ENCODE data around the gene HRCT1.
"Not testable (repeated sequence)": the region's sequence is repeated elsewhere in the genome, so short reads cannot be mapped to it uniquely, and the experiment has no call there.

HRCT1 gene

DNA sequence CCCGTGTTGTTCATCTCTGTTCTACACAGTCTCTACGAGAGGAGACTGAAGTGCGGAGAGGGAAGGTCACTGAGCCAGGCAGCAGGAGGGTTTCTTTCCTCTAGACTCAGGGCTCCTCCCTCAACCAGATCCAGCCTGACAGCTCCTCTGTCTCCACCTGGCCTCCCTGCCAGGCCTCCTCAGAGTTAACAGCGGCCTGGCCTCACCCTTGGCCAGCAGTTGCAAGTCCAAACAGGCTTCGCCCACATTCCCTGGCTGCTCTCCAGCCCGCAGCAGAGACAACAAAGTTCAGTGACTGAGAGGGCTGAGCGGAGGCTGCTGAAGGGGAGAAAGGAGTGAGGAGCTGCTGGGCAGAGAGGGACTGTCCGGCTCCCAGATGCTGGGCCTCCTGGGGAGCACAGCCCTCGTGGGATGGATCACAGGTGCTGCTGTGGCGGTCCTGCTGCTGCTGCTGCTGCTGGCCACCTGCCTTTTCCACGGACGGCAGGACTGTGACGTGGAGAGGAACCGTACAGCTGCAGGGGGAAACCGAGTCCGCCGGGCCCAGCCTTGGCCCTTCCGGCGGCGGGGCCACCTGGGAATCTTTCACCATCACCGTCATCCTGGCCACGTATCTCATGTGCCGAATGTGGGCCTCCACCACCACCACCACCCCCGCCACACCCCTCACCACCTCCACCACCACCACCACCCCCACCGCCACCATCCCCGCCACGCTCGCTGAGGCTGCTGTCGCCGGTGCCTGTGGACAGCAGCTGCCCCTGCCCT, at the start of gene HRCT1:
Gene HRCT1, plus strand, starts transcription at position 291 of the 768 bp plus-strand sequence. Its CDS starts 86 bp downstream, at position 377.
- in situ Hi-C loops (cut with HindIII; ENCODE audit: low sequenced_read_pairs), result loop anchor here (5.0 kb wide), 1 partner anchor 99 kb away; no protein-coding TSS in a partner anchor

DNA sequence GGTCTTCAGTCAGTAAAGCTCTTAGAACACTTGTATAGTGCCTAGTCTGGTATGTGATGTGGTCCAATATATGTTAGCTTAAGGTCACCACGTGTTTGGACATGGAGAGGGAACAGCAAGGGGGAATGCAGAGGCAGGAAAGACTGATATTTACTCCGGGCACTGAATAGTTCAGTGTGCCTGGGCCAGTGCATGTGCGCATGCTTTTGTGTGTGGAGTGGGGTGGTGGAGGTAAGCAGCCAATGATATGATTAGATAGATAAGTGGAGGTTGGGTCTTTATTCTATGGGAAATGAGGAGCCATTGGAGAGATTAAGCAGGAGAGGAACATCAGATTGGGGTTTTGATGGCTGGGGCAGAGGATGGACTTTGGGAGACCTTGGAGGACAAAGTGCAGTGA, 49.8 kb upstream of the HRCT1 start:
- in situ Hi-C loops (cut with HindIII; ENCODE audit: low sequenced_read_pairs), result no loop called here

DNA sequence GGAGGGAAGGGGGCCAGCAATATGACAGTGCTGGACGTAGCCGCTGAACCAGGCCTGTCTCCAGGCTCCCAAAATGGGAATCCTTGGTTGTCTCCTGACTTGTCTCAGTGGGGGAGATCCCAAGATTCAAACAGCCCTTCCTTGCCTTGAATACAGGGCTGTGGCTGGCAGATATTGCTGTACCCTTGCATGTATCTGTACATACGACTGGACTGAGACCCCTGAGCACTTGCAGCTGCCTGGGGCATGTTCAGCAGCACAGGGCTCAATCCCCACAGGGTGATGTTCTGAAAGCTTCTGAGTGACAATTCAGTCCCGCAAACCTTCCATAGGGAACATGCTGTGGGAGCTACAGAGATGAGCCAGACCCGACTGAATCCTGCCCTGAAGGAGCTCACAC, 49.1 kb upstream of the HRCT1 start:
- in situ Hi-C loops (cut with HindIII; ENCODE audit: low sequenced_read_pairs), result no loop called here

DNA sequence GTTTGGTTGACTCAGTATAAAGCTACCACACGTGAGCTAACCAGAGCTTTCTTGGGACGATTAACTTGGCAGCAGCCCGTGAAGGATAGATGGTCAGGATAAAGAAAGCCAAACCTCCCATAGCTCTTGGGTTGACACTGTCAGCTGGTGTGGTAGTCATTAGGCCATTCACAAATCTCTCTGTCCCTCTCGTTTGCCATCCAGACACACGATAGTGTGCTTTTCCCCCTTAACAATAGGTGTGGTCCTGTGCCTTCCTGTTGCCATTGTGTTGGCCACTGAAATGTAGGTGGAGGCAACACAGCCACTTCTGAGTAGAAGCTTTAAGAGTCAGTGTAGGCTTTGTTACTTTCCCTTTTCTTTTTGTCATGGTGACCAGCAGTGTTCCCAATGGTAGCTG, 47.5 kb upstream of the HRCT1 start:
- in situ Hi-C loops (cut with HindIII; ENCODE audit: low sequenced_read_pairs), result no loop called here

DNA sequence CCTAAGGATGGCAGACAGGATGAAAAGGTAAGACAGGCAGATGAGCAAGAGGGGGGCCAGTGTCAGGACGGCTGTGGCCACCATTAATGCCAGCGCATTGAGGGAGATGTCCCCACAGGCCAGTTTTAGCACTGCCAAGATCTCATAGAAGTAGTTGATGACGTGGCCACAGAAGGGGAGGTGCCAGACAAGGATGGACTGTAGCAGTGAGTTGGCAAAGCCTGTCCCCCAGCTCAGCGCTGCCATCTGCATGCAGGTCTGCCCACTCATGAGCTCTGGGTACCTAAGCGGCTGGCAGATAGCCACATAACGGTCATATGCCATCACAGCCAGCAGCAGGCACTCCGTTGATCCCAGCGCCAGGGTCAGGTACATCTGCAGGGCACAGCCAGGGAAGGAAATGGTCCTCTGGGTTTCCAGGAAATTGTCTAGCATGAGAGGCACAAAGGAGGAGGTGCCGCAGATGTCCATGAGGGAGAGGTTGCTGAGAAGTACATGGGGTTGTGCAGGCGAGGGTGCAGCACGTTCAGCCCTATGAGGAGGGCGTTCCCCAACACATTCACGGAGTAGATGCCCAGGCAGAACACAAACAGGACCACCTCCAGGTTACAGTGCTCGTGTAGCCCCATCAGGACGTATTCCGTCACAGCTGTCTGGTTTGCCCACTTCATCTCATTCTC, 46.6 kb upstream of the HRCT1 start:
- in situ Hi-C loops (cut with HindIII; ENCODE audit: low sequenced_read_pairs), result no loop called here

DNA sequence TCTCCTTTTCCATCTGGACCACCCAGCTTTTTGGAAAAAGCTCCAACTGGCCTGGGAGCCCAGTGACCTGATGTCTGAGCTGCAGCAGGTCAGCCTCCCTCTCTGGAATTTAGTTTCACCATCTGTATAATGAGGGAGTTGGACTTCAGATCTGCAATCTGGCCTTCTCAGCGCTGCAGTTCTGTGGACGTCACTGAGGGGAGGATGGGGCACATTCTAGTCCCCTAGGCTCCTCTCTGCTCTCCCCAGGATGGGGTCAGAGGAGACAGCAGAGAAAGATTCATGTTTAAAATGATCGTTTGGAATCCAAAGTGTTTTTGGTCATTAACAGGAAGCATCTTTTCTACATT, 46.0 kb upstream of the HRCT1 start:
- in situ Hi-C loops (cut with HindIII; ENCODE audit: low sequenced_read_pairs), result loop anchor here (10.0 kb wide), 1 partner anchor 115 kb away; the partner anchor contains the start of genes GBA2 and RGP1

DNA sequence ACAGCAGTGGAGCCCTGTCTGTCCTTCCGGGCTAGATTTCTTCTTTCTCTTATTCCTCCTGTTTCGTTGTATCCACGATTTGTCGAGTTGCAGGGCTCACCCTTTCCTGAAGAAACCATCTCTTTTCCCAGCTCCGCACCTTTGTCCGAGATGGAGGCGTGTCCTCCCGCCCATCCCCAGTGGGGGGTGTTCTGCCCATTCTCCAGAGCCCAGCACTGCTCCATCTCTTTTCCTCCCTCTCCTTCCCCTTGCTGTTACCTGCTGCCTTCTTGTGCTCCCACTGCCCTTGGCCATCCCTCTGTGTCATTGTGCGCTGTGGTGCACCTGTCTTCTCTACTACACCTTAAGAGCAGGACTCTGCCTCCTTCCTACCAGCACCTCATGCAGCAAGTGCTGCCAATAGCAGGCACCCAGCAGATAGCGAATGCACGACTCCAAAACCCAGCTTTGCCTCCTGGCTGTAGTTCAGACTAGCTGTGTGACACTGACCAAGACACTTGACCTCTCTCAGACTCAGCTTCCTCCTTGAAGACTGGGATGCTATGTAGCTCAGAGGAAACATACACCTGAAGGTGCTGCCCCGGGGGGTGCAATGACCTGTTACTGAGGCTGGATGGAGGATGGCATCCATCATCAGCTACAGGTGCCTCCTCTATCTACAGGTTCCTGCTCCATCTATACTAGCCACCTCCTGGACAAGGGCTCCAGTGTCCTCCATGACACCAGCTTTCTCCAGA, 44.7 kb upstream of the HRCT1 start:
- in situ Hi-C loops (cut with HindIII; ENCODE audit: low sequenced_read_pairs), result loop anchor here (10.0 kb wide), 1 partner anchor 117 kb away; the partner anchor contains the start of genes GBA2 and RGP1

DNA sequence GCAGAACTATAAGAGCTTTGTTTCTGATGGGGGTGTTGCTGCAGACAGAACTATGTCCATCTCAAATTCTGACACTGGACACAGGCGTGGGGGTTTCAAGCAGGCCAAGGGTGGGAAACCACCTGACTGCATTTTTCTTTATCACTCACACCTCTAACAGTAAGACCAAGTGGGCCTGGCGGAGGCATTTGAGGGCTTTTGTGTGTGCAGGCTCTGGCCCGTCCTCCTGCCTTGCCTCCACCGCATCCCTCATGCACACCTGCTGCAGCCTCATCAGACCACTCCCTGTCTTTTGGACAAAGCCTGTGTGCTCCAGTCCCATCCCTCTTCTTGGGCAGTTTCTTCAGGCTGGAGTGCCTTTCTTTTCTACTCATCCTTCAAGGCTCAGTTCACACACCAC, 43.7 kb upstream of the HRCT1 start:
- in situ Hi-C loops (cut with HindIII; ENCODE audit: low sequenced_read_pairs), result loop anchor here (10.0 kb wide), 1 partner anchor 118 kb away; the partner anchor contains the start of genes GBA2 and RGP1

DNA sequence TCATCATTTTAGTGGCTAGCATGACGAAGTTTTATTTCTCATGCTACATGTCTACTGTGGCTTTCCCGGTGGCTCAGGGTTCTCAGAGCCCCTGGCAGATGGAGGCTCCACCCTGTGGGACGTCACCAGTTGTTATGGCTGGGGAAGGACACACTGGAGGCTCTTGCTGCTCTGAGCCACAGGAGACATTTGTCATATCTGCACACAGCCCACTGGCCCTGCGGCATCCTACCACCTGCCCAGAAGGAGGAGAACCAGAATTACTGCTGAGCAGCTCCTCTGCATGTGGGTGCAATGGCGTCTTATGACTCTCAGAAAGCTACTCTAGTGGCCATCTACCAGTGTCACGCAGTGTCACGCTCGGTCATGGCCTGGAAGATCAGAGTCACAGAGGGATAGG, 42.4 kb upstream of the HRCT1 start:
- in situ Hi-C loops (cut with HindIII; ENCODE audit: low sequenced_read_pairs), result loop anchor here (10.0 kb wide), 1 partner anchor 119 kb away; the partner anchor contains the start of genes GBA2 and RGP1

DNA sequence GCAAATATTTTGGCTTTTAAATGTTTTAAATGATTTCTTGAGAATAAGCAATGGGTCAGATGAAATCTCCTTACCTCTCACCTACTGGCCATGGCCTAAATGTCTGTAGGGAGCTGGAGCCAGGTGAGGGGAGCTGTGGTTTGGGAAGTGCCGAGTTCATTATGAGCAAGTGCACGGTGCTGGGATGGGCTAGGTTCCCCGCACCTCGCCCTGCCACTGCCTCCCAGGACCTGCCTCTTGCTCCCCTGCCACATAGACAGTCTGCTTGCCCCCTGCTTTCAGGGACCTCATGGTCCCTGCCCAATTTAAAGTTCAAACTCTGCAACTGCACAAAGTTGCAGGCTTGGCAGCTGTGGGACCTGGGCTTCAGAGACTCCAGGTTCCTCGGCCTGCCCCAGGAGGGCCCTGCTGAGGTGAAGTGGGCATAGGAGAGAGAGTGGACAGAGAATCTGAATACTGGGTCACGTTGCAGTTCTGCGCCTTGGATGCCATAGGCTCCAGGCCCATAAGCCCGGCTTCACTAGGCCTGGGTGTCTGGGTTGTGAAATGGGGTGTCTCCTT, 41.2 kb upstream of the HRCT1 start:
- in situ Hi-C loops (cut with HindIII; ENCODE audit: low sequenced_read_pairs), result loop anchor here (5.0 to 10.0 kb wide), 3 partner anchors 37 to 120 kb away; partner anchors contain the start of genes FAM221B, GBA2, RGP1 and TMEM8B

DNA sequence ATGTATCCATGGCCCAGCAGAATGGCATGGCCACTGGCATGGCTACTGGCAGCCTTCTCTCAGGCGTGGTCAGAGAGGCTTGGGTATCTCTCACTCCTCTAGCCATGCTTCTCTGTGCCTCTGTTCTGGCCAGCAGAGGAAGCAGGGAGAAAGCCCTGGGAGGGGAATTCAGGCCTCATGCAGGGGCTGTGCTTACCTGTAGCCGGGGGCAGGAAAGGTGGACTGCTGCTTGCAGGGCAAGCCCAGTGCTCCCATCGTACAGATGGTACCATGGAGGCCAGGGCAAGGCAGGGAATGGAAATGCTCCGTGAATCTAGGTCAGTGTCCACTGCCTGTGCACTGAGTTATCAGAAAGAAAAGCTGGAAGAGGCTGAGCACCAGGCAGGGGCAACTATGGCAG, 38.5 kb upstream of the HRCT1 start:
- in situ Hi-C loops (cut with HindIII; ENCODE audit: low sequenced_read_pairs), result loop anchor here (5.0 to 10.0 kb wide), 3 partner anchors 40 to 123 kb away; partner anchors contain the start of genes FAM221B, GBA2, RGP1 and TMEM8B

DNA sequence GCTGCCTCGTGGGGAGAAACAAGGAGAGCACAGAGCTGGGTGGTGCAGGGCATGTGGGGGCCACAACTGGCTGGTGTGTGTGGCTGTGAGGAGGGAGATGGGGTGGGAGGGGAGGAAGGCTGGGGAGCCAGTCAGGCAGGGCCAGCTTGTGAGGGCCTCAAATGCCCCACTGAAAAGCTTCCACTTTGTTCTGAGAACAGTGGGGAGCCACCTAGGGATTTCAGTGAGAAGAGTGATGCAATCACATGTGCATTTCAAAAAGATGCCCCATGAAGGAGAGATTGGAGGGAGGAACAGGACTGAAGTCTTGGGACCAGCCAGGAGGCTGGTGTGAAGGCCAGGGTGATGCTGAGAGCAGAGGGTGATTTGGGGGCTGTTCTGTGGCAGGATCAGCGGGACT, 37.1 kb upstream of the HRCT1 start:
- in situ Hi-C loops (cut with HindIII; ENCODE audit: low sequenced_read_pairs), result loop anchor here (5.0 to 10.0 kb wide), 3 partner anchors 42 to 124 kb away; partner anchors contain the start of genes FAM221B, GBA2, RGP1 and TMEM8B

DNA sequence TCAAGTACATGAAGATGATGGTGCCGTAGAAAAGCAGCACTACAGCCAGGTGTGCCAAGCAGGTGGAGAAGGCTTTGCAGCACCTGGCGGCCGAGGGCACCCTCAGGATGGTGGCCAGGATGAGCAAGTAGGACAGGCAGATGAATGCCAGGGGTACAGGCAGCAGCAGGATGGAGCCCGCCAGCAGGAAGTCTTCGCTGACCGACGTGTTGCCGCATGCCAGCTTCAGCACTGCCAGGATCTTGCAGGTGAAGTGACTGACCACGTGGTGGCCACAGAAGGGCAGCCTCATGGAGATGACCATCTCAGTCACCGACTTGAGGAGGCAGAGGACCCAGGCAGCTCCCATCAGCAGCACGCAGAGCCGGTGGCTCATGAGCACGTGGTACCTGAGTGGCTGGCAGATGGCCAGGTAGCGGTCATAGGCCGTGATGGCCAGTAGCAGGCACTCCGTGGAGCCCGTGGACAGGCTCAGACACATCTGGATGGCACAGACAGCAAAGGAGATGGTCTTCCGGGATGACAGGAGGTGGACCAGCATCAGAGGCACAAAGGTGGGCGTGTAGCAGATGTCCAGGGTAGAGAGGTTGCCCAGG, 36.3 kb upstream of the HRCT1 start:
- in situ Hi-C loops (cut with HindIII; ENCODE audit: low sequenced_read_pairs), result loop anchor here (5.0 to 10.0 kb wide), 3 partner anchors 42 to 125 kb away; partner anchors contain the start of genes FAM221B, GBA2, RGP1 and TMEM8B

DNA sequence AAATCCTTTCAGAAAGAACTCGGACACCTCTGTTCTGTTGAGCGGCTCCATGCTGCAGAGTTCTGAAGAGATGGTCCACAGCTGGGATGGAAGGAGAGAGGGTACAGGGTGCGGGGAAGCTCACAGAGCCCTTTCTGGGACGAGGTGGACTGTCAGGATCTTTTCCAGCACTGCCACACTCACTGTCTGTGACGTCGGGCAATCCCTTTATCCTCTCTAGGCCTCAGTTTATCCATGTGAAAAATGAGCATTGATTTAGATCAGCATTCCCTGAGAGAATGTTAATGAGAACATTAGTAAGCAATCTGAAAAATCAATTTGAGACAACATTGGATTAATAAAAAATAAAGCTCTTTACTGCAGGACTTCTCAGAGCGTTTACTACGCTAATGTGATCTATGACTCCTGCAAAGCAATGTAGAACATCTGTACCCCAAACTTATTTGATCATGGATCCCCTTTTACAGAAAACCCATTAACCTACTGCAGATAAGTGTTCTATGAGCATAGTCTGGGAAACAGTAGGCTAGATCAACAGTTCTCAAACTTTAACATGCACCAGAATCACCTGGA, 35.6 kb upstream of the HRCT1 start, which contains the start of gene OR13J1:
Gene OR13J1, minus strand, starts transcription at position 51 of the 573 bp plus-strand sequence. Its CDS starts 0 bp downstream, at position 51.
- in situ Hi-C loops (cut with HindIII; ENCODE audit: low sequenced_read_pairs), result no loop called here

DNA sequence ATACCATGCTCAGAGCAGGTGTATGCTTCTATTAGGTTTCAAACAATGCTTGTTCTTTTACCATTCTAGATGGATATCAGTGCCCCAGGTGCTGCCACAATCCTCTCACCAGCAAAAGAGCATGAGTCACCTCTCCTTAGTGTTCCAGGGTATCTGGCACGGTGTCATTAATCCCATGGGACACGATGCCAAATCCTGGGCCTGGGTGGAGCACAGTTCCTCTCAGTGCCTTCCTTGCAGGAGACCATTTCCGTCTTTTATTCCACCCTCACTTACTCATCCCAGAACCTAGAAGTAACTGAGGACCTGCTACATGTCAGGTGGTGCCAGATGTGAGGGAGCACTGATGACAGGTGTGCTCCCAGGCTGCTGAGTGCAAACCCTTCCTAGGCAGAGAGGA, 34.5 kb upstream of the HRCT1 start:
- in situ Hi-C loops (cut with HindIII; ENCODE audit: low sequenced_read_pairs), result no loop called here

DNA sequence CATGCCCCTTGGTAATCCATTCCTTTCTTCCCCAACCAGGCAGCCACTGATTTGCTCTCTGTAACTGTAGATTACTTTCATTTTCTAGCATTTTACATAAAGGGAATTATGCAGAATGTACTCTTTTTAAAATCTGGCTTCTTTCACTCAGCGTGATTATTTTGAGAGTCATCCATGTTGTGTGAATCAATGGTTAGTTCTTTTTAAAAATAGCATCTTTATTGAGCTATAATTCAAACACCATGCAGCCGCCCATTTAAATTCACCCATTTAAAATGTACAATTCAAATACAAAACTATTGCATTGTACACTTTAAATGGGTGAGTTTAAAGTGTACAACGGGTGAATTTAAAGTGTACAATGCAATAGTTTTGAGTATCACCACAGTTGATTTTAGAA, 33.5 kb upstream of the HRCT1 start:
- in situ Hi-C loops (cut with HindIII; ENCODE audit: low sequenced_read_pairs), result no loop called here

DNA sequence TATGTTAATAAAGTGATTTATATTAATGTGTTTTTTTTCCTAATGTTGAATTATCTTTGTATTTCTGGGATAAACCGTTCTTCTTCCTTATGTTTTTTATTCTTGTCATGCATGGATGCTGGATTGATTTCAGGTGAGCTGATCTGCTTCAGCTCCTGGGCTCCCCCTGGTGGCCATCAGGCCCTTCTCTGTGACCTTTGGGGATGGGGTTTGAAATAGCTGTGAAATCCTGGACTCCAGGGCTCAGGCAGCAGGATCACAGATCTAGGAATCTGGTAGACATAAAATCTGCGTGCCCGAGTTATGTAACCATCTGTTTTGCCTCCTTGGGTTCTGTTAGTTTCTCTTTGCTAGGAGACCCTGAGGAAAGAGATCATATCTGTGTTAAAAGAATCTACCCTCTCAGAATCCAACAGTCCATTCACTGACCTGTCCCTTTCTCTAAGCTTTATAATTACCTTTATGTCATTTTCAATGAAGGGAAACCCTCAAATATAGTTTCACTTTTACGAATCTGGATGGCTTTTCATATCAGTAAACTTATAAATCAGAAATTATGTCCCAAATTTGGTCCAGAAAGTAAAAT, 23.6 kb upstream of the HRCT1 start:
- in situ Hi-C loops (cut with HindIII; ENCODE audit: low sequenced_read_pairs), result no loop called here

DNA sequence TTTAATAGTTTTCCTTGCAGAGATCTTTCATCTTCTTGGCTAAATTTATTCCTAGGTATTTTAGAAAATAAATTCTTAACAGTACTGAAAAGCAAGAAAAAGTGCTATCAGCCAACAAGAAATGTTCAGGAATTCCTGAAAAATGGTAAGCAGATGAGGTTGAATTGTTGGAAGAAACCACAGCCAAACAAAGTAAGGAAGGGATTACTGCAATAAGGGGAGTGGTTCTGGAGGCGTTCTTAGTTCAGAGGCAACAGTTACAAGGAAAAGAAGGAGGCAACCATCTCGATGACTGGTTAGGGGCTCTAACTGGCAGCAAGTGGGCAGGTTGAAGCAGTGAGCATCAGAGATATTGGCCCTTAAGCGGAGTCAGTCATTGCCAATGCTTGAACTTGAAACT, 23.0 kb upstream of the HRCT1 start:
- in situ Hi-C loops (cut with HindIII; ENCODE audit: low sequenced_read_pairs), result no loop called here

DNA sequence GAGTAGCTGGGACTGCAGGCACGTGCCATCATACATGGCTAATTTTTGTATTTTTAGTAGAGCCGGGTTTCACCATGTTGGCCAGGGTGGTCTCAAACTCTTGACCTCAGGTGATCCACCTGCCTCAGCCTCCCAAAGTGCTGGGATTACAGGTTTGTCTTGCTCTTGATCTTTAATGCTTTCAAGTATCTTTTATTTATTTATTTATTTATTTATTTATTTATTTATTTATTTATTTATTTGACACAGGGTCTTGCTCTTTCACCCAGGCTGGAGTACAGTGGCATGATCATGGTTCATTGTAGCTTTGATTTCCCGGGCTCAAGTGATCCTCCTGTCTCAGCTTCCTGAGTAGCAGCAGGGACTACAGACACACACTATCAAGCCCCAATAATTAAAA, 21.1 kb upstream of the HRCT1 start:
- in situ Hi-C loops (cut with HindIII; ENCODE audit: low sequenced_read_pairs), result not testable (repeated sequence)
